ENCODE measurements around the gene TEX2.
"Not testable (repeated sequence)": the region's sequence is repeated elsewhere in the genome, so short reads cannot be mapped to it uniquely, and the experiment has no call there.

TEX2 gene

DNA sequence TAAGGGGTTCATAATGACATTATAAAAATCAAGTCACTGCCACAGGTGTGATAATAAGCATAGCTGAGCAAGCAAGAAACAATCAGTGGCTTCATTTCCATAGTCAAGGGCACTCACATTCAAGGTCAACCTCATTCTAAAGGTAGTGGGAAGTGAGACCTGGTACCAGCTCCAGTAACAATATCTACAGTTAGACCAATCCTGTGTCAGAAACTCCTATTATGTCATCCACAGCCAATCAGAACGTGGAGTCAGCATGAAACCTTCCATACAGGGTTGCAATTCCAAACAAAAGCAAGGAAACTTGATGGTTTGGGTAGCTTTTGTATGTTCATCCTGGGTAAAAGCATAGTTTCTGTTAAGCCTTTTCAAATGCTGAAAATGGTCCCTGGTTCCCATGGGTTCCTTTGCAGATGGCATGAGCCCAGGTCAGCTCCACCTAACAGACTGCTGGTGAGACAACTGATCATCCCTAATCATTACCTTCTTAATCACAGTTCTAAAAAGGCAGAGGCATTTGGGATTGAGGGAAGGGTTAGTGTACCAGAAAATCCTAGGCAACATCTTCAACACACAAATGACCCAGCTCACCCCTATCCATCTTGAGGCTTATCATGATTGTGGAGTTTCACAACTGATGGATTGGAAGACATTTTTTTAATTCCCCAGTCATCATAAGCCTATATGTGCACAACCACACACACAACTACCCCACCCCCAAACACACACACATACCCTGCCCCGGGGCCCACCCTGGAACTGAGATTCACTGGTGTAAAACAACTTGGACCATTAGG lies 30.4 kb downstream of the TEX2 start:
- no peak for DNase-seq

DNA sequence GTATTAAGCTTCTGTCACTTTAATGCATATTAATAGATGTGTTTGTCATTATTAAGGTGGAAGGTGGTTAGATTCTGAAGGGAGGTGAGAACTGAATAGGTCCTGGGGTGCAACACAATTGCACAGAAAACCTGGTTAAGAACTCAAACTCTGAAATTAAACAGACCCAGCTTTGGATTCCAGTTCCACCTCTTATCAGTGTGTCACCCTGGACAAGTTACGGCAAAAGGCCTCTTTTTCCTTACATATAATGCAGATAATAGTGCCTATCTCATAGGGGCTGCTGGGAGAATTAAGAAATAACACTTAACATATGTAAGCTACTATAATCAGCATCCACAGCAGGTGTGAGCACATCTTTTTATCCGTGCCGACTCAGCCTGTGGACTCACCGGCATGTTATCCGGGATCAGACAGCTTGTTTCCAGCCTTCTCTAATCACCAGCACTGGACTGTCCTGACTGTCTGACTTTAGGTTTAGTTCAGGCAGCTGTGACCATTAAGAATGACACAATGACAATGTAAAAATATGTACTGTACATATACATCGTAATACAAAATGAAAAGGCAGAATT lies 31.4 kb downstream of the TEX2 start:
- DNase-seq, result no peak

DNA sequence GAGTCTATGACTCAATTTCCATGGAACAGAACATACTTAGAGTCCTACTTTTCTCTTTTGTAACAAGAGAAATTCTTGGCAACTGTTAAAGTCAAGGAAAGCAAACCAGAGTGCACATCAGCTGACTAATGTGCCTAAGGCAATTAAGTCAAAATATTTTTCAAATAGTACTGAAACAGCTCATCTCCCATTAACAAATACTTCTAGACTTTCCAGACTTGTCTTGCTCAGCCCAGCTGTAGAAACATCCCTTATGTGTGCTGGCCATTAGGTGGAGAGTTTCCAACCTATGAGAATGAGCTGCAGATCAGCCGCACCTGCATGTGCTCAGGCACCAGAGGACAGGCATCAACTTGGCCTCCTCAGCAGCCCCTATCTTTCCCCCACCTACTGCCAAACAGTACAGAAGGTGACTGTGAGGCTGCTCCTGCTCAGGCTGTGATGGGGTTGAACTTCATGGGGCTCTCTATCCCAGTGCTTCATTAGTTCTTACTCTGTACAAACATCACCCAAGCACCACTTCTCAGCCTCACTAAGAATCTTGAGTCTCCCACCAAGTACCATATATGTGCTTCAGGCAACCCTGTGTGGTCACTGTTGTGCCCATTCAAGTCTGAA lies 32.2 kb downstream of the TEX2 start:
- no peak for DNase-seq

DNA sequence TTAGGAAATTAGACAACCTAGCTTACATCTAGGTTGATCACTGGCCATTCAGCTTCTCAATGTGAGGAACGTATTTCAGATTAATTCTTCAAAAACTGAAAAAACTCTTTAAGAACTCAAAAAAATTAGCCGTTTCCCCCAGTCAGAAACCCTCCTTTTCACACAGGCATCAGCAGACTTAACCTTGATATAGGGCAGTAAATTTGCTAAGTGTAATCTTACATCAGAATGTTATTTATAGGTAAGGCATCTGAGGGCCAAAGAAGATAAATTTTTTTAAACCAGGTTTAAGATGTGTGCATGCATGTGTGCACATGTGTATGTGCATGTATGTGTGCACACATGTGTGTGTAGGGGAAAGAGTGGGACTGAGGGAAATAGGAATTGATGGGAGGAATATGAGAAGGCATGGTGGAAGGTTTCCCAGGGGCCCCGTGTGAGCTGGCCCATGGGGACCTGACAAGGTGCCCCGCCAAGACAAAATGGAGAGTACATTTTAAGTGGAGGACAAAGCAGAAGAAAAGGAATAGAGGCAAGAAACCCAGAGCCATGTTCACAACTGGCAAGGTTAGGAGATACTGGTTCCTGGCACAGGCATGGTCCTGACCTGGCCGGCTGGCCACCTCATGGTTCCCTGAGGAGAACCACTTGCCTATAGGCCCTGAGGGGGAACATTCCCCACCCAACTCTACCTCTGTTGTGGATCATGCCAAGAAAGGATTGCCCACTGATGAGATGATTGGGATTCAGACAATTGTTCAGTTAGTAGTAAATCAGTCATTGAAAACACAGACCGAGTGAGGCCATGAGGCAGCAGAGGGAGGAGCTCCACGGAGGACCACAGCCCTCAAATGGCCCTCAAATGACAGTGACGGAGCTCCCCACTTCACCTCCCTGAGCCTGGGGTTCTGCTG lies 33.0 kb downstream of the TEX2 start:
- DNase-seq, result no peak

DNA sequence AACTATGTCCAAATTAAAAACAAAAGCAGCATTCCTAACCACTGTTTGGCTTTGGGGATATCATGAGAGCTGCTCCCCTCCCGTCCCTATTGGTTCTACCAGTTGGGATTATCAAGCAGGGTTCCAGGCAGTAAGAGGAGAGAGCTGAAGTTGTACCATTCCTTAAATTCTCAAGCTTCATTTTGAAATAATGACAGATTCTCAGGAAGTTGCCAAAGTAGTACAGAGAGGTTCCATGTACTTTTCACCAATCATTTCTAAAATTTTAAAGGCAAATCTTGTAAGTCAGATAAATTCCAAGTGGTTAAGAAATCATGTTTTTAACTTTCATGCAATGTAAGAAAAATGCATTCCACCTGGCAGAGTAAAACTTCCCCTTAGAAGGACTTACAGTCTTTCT lies 36.9 kb downstream of the TEX2 start:
- DNase-seq, result no peak

DNA sequence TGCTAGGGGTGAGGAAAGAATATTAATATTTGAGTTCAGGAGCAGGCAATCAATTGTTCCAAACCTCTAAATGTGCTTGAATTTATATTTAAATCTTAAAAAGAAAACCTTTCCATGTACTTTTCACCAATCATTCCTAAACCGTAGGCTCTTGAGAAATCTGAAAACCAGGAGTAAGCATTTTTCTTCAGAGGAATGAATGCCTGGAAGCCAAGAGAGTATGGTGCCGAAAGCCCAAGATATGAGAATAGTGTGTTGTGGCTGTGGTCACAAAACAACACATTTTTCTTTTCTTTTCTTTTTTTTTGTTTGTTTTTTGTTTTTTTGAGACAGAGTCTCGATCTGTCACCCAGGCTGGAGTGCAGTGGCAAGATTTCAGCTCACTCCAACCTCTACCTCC lies 37.6 kb downstream of the TEX2 start:
- no peak for DNase-seq

DNA sequence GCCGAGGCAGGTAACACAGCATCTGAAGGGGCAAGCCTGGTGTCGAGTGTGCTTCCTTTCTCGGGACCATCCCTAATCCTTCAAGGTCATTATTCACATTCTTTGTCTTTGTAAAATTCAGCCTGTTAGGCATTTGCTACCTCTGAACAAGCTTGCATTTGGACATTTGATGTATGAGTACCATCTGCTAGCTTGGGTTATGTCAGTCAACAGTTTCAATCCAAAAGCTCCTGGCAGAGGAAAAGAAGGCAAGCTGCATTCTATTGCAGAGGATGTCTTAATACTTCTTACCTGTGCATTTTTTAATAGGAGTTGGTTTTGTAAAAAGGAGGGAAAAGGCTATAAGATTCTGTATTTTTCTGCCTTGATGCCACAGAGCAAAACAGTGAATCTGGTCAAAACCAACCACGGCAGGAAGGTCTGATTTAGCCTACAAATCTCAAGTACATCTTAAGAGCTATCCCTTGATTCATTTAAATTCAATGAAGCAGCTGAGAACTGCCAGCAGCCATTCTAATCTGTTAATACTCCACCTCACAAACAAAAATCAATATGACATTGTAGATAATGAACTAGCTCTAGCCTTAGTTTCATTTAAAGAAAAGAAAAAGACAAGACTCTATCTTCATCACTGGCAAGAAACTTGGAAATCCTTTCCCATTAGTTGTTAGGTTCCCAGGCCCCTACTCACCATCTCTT lies 39.0 kb downstream of the TEX2 start:
- DNase-seq, result no peak

DNA sequence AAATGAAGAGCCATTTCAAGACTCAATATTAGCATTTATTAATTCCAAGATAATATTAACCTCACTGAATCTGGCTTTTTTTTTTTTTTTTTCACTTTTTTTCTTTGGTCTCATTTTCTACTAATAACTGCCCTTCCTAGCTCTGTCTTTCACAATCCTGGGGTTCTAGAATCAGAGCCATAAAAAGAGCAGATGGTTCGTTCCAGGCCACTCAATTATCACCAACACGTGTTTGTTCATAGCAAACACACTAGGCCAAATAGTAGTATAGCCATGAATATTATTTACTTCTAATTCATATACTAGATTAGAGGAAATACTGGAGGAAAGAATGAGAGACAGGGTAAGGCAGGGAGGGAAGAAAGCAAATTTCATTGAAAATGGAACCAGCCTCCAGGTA lies 39.8 kb downstream of the TEX2 start:
- DNase-seq, result no peak

DNA sequence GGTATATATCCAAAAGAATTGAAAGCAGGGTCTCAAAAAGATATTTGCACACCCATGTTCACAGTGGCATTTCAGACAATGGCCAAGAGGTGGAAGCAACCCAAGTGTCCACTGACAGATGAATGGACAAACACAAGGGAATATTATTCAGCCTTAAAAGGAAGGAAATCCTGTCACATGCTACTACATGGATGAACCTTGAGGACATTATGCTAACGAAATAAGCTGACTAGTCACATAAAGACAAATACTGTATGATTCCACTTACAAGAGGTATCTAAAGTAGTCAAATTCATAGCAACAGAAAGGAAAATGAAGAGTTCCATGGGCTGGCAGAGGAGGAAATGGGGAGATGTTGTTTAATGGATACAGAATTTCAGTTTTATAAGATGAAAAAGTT lies 41.4 kb downstream of the TEX2 start:
- no peak for DNase-seq

DNA sequence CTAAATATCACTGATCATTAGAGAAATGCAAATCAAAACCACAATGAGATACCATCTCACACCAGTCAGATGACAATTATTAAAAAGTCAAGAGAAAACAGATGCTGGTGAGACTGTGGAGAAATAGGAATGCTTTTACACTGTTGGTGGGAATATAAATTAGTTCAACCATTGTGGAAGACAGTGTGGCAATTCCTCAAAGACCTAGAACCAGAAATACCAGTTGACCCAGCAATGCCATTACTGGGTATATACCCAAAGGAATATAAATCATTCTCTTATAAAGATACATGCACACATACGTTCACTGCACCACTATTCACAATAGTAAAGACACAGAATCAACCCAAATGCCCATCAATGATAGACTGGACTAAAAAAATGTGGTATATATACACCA lies 42.5 kb downstream of the TEX2 start:
- not testable (repeated sequence) for DNase-seq

DNA sequence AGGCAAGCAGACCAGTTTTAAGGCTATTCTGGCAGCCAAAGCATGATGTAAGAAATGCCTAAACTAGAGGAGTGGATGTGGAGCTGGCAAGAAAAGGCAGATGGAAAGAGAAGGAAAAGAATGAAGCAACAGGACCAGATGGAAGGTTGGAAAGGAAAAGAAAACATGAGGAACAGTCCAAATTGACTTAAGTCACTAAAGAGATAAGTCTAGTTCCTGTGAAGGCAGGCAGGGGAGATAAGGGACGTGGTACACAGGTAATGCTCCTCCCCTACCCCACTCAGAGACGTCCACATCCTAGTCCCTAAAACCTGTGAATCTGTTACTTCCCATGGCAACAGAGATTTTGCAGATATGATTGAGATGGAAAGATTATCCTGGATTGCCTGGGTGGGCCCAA lies 43.5 kb downstream of the TEX2 start:
- DNase-seq, result no peak

DNA sequence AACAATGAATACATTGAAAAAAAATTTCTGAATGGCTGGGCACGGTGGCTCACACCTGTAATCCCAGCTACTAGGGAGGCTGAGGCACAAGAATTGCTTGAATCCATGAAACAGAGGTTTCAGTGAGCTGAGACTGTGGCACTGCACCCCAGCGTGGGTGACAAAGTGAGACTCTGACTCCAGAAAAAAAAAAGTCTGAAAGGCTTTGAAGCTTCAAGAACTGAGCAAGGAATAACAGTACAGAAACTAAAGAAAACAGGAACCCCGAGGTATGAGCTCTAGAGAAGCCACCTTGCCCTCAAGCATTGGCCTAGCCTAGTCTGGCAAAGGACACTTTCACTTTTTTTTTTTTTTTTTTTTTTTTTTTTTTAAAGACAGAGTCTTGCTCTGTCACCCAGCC lies 45.0 kb downstream of the TEX2 start:
- DNase-seq, result no peak

DNA sequence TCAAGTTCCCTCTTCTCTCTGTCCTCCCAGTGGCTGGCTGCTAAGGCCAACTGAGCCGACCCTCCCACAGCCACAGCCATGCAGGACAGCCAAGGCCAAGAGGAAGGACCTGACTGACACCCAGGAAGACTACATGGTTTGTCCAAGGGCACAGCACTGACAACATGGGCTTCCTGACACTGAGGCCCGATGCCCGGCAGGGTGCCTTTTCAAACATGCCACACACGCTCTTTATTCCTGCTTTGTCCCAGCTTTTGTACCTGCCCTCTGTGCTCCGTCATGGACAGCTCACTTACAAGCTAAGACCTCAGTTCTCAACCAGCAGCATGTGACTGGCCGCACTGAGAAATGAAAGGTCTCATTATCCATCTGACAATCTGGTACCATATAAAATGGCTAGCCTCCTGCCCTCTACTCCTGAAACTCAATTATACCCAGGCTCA lies 45.8 kb downstream of the TEX2 start:
- DNase-seq, result no peak

DNA sequence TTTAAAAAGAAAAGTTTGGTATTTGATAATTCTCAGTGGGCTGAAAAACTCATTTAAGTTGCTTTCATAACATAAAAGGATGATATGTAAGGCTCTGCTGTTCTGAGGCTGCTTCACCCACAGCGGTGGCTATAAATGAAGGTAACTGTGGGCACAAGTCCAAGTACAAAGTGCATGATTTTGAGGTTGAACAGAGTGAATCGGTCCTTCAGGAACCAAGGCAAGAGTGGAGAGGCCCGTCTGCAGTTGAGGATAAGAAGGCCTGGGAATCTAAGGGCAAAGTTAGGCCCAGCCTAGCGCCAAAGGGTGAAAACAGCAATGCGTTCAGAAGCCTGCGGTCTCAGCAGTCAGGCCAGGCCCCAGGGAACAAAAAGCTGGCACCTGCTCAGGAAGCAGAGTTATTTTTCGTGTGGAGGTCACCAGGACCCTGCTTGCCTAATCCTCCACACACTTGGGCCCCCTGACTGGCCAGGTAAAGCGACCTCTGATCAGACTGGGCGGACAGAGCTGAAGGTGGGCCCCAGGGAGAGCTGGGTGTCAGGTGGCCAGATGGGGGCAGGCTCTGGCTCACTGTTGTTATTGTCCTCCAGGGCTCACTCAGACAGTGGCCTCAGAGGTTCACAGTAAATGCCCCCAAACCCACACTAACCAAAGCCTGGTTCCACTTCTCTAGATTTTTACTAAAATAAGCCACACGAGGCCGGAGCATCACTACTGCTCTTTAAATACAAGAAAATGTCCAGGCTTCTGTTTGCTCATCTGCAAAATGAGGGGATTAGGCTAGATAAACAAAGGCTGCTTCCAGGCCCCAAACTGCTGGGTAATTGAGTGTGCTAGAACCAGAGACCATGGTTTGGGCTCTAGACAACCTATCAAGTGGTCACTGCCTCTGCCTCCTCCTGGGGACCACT lies 46.5 kb downstream of the TEX2 start:
- no peak for DNase-seq

DNA sequence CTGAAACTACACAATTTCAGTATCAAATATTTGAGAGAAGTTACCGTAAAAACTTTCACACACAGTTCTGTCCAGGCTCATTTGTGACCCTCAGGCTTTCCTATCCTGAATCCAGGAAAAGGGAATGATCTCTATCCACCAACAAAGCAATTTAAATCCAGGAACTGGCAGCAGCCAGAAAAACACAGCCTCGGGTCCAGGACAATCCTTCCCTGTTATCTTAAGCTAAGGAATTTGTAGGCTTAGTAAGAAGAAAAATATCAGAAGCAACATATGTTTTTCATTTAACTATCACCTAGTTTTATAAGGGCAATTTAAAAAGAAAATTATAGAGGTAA lies 47.1 kb downstream of the TEX2 start:
- no peak for DNase-seq

DNA sequence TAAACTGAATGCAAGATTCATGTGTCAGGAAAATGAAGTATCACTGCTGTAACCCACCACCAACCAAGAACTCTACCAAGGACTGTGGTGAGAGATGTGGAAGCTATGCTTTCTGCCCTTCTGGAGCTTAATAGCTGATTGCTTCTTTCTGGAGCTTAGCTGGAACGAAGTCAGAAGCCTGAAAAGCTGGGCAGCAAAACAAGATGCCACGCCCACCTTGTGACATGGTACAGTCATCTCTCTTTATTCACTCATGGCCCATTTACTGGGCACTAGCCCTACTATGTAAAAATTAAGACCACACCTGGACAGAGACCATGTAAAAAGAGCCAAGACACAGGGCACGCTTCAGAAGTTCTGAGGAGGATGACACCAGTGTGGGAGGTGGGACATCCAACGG lies 48.1 kb downstream of the TEX2 start:
- DNase-seq, result no peak

DNA sequence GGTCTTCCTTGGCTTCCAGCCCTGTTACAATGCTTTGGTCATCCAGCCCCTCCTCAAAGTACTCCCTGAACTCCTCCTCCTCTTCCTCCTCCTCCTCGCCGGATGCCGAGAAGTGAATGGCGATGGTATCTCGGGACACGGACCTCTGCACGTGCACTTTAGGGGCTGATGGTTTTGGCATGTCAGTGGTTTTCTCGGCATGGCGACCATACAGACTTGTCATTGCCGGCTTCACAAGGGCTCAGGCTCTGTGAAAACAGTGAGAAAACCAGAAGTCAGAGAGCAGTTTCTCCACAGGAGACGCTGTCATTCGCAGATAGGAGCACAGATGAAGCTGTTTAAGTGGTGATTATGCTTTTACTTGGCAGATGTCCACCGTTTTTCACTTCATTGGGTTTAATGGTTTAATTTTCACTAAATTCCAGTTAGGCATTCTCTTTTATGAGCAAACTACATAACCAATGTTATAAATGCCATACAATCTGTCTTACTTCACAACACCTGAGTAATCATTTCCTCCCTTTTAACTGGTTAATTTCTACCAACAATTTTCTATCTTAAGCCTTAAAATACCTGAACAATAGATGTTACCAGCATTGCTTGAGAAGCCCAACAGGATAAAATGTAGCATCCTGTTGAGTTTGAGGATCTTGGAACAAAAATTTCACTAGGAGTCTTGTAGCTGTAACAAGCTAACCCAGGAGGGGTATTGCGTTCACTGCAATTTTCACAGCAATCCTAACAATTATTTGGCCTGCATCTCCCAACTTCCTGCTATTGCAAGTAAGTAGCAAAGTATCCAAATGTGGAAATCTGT lies 48.9 kb downstream of the TEX2 start:
- DNase-seq, result no peak

DNA sequence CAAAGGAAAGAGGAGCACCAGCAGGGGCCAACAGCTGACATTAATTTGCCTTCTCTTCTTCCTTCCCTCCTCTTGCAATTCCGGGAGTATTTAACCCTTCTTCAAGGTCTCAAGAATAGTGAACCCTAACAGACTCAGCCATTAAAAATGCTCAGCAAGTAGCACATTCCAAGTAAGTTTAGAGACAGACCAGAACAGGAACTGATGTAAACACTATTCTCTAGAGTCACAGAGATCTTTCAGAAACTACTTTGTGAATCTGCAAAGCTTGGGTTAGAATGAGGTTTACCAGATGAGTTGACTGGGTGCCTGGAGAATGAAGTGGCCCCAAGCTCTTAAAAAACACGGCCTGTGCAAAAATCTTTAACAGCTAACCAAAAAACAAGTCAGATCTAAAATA lies 50.9 kb downstream of the TEX2 start:
- DNase-seq, result no peak

DNA sequence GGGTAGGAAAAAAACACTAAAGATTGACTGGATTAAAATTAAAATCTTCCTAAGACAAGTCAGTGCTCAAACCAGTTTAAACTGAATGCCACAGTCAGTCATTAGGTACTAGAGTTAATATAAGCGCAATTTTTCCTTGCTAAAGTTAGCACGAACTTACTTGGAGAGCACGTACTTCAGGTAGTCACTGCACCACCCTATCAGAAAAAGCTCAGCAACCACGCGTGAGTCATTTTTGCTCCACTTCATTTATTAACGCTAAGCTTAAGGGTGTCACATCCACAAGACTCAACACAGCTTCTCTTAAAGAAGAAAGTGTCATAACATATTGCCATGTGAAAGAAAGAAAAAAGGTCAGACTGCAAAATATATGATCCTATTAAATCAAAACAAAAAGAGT lies 53.1 kb downstream of the TEX2 start:
- no peak for DNase-seq

DNA sequence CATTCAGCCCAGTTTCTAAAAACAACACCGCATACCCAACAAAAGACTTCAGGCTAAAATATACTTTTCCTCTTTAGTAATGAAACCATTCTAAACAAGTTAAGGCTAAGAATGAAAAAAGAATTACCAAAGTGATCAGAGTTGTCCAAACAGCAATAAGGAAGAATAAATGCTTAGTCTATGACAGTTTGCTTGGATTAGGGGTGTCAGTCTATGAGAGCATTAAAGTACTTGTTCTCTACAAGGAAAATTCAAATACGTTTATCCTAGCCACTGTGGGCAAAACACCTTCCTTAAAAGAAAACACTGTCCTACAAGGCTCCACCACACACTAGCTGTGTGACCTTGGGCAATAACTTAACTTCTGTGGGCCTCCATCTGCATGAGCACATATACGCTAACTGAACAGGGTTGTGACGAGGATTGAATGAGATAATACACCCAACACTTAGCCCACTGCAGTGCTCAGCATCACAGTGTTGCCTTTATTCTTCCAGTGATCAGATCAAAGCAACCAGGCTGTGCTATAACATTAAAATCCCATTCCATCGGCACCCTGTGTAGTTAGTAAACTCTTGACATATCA lies 53.6 kb downstream of the TEX2 start:
- DNase-seq, result no peak
